Activated CD8-positive, alpha-beta T cell treated with anti-CD3 and anti-CD28 coated beads for 36 hours (primary cell): ENCODE data around the gene ARHGAP35. TPM values are rescaled to one million over a fixed set of nuclear protein-coding genes. Genes with fewer than 3 reads are reported as not detected.
A peak's percentile ranks its signal among the peaks of the same experiment; 100 is the strongest.

Experiments
- ATAC-seq: fragments of 200-7000 bp; cut with Tn5 transposase; one replicate; pipeline ENCODE4 v1.10.0; 2021; ENCODE audit warnings: mild to moderate bottlenecking, moderate library complexity
- CTCF ChIA-PET: fragments of 350-600 bp; sonication (Branson Sonifier 250); formaldehyde crosslinking; loops from one replicate; lab custom pipeline; 2021; ENCODE audit warnings: antibody characterized with exemption; lab: Charles Lee
- POLR2A ChIA-PET: fragments of 350-600 bp; sonication (Branson Sonifier 250); formaldehyde crosslinking; loops from one replicate; lab custom pipeline; 2021; ENCODE audit warnings: antibody characterized with exemption; lab: Charles Lee
- DNase-seq: peaks from one replicate; pipeline ENCODE4 v3.0.0-alpha.2; 2020
- H3K27ac Mint-ChIP-seq: one replicate; pipeline ENCODE4 v1.8.0; 2021; ENCODE audit warnings: mild to moderate bottlenecking, mixed read lengths
- H3K27me3 Mint-ChIP-seq: one replicate; pipeline ENCODE4 v1.8.0; 2021; ENCODE audit warnings: mixed read lengths
- H3K36me3 Mint-ChIP-seq: one replicate; pipeline ENCODE4 v1.8.0; 2021; ENCODE audit warnings: low read depth, mixed read lengths
- H3K4me1 Mint-ChIP-seq: one replicate; pipeline ENCODE4 v1.8.0; 2021; ENCODE audit warnings: low read depth, mixed read lengths
- H3K4me3 Mint-ChIP-seq: one replicate; pipeline ENCODE4 v1.8.0; 2021; ENCODE audit warnings: mild to moderate bottlenecking, moderate library complexity, mixed read lengths
- H3K9me3 Mint-ChIP-seq: one replicate; pipeline ENCODE4 v1.8.0; 2021; ENCODE audit warnings: mixed read lengths
- intact Hi-C: fragments of 100-400 bp; cut with micrococcal nuclease; formaldehyde crosslinking; loops from one replicate; pipeline ENCODE4 v1.10.0; 2022
- total RNA-seq, 2 experiments: library from RNA; stranded (reverse); gene quantifications; one replicate each; pipeline ENCODE4 v1.2.3, GENCODE V29; 2021
- TF ChIP-seq, protein P1 (sequence below): fragments of 200-600 bp; IDR thresholded peaks from one replicate; pipeline ENCODE4 v1.8.0; 2022; ENCODE audit warnings: antibody characterized with exemption, mild to moderate bottlenecking

Gene ARHGAP35
- total RNA-seq, 2 experiments from 2014 or later: 15.0 to 16.4 TPM

DNA sequence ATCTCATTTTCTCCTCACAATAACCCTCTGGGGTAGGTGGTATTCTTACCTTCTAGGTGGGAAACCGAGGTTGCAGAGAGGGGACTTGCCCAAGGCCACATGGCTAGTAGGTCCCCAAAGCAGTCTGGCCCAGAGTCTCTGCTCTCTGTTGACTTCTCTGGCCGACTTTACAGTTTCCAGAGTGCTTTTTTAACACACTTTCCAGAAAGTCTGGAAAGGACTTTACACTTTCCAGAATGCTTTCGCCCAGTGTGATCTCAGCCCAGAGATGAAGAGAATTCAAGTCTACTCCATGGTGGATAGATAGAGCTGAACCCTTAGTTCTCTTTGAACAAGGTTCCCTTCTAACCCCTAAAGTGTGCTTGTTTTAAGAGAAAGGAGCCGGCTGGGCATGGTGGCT is 12.2 kb downstream of the ARHGAP35 start:
- Mint-ChIP-seq H3K4me1 (peaks cover 10% of the 10 kb centered on the region), H3K4me3 (no peak overlapping the region), H3K36me3 (peaks cover 2% of the 10 kb centered on the region), H3K27me3 (no peaks in the 10 kb centered on the region), H3K9me3 (no peaks in the 10 kb centered on the region), H3K27ac (no peak overlapping the region)
- intact Hi-C loops: no loop called here
- DNase-seq (no peak), ATAC-seq (no peak)
- TF ChIP-seq, protein P1, sequence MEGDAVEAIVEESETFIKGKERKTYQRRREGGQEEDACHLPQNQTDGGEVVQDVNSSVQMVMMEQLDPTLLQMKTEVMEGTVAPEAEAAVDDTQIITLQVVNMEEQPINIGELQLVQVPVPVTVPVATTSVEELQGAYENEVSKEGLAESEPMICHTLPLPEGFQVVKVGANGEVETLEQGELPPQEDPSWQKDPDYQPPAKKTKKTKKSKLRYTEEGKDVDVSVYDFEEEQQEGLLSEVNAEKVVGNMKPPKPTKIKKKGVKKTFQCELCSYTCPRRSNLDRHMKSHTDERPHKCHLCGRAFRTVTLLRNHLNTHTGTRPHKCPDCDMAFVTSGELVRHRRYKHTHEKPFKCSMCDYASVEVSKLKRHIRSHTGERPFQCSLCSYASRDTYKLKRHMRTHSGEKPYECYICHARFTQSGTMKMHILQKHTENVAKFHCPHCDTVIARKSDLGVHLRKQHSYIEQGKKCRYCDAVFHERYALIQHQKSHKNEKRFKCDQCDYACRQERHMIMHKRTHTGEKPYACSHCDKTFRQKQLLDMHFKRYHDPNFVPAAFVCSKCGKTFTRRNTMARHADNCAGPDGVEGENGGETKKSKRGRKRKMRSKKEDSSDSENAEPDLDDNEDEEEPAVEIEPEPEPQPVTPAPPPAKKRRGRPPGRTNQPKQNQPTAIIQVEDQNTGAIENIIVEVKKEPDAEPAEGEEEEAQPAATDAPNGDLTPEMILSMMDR: no peak
- ChIA-PET CTCF (no interaction called here), POLR2A (no interaction called here)

DNA sequence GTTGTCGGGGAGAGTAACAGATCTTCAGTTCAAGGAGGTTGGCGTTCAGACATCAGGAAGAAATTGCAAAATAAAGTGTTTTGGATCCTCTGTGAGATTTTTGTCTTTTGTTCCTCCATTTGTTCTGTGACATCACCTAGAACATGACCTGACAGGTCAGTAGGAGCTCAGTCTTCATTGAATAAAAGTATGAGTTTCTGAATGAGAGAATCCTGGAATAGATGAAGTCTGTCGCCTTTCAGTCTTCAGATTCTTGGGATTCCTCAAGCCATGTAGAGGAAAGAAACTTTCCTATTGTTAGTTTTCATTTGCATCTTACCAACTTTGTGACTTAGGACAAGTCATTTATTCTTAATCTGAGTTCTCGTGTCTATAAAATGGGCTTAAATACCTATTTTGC is 14.4 kb downstream of the ARHGAP35 start:
- no peaks in the 10 kb centered on the region for H3K9me3 Mint-ChIP-seq
- H3K27me3 Mint-ChIP-seq: no peaks in the 10 kb centered on the region
- H3K4me1 Mint-ChIP-seq: peaks cover 12% of the 10 kb centered on the region
- ATAC-seq (no peak), DNase-seq (no peak)
- H3K4me3 Mint-ChIP-seq: no peak overlapping the region
- intact Hi-C loops: no loop called here
- TF ChIP-seq, protein P1: no peak
- ChIA-PET POLR2A (no interaction called here), CTCF (no interaction called here)
- peaks cover 2% of the 10 kb centered on the region for H3K36me3 Mint-ChIP-seq
- H3K27ac Mint-ChIP-seq: no peak overlapping the region

DNA sequence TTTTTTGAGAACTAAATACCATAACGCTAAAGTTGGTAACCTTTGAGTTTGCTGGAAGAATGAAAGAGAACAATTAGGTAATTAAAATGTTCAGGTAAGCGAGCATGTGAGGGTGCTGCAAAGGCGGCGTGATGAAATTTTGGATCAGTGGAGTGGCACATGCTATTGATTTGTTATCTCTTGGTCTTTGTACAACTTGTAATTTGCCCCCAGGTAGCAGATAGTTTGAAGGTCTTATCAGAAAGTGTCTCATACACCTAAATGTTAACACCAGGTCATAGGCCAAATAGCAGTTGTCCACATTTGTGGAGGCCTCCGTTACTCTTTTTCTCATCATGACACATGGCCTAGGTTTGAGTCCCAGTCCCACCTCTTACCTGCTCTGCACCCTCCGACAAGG is 14.9 kb downstream of the ARHGAP35 start:
- DNase-seq: no peak
- peaks cover 13% of the 10 kb centered on the region for H3K4me1 Mint-ChIP-seq
- H3K27ac Mint-ChIP-seq: no peak overlapping the region
- no peak for ATAC-seq
- H3K4me3 Mint-ChIP-seq: no peak overlapping the region
- ChIA-PET CTCF (no interaction called here), POLR2A (no interaction called here)
- no peaks in the 10 kb centered on the region for H3K9me3 Mint-ChIP-seq
- TF ChIP-seq, protein P1: no peak
- H3K36me3 Mint-ChIP-seq: peaks cover 2% of the 10 kb centered on the region
- H3K27me3 Mint-ChIP-seq: no peaks in the 10 kb centered on the region
- intact Hi-C loops: no loop called here

DNA sequence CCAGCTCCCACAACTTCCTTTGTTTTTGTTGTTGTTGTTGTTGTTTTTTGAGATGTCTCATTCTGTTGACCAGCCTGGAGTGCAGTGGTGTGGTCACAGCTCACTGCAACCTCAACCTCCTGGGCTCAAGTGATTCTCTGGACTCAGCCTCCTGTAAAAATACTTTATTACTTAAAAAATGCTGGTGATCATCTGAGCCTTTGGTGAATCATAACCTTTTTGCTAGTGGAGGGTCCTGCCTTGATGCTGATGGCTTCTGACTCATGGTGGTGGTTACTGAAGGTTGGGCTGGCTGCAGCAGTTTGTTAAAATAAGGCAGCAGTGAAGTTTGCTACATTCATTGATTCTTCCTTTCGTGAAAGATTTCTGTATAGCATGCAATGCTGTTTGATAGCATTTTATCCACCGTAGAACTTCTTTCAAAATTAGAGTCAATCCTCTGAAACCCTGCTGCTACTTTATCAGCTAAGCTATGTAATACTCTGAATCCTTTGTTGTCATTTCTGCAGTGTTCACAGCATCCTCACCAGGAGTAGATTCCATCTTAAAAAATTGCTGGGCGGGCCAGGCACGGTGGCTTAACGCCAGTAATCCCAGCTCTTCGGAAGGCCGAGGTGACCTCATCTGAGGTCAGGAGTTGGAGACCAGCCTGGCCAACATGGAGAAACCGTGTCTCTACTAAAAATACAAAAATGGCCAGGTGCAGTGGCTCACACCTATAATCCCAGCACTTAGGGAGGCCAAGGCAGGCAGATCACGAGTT is 18.0 kb downstream of the ARHGAP35 start:
- H3K36me3 Mint-ChIP-seq: peaks cover 2% of the 10 kb centered on the region
- H3K27ac Mint-ChIP-seq: no peak overlapping the region
- ChIA-PET POLR2A (interaction anchor here (0.6 to 2.0 kb wide), 2 partner anchors 13 to 143 kb away, joined by 3 to 5 read pairs; no protein-coding TSS in a partner anchor), CTCF (interaction anchor here (1.3 kb wide), 1 partner anchor 112 kb away, joined by 3 read pairs; no protein-coding TSS in a partner anchor)
- peaks cover 13% of the 10 kb centered on the region for H3K4me1 Mint-ChIP-seq
- TF ChIP-seq, protein P1: no peak
- H3K4me3 Mint-ChIP-seq: no peak overlapping the region
- H3K27me3 Mint-ChIP-seq: no peaks in the 10 kb centered on the region
- peak; percentile 28 for DNase-seq
- H3K9me3 Mint-ChIP-seq: no peaks in the 10 kb centered on the region
- ATAC-seq: peak; percentile 68
- intact Hi-C loops: no loop called here

DNA sequence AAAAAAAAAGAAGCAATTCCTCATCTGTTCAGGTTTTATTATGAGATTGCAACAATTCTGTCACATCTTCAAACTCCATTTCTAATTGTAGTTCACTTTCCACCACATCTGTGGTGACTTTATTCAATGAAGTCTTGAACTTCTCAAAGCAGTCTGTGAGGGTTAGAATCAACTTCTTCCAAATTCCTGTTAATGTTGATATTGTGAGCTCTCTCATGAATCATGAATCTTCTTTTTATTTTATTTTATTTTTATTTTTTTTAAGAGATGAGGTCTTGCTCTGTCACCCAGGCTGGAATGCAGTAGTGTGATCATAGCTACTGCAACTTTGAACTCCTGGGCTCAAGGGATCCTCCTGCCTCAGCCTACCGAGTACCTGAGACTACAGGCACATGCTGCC is 19.6 kb downstream of the ARHGAP35 start:
- H3K4me3 Mint-ChIP-seq: no peak overlapping the region
- H3K27me3 Mint-ChIP-seq: no peaks in the 10 kb centered on the region
- peaks cover 13% of the 10 kb centered on the region for H3K4me1 Mint-ChIP-seq
- DNase-seq (no peak), ATAC-seq (no peak)
- no peak overlapping the region for H3K27ac Mint-ChIP-seq
- POLR2A ChIA-PET: no interaction called here
- peaks cover 2% of the 10 kb centered on the region for H3K36me3 Mint-ChIP-seq
- intact Hi-C loops: no loop called here
- TF ChIP-seq, protein P1: no peak
- CTCF ChIA-PET: interaction anchor here (1.0 kb wide), 2 partner anchors 11 to 14 kb away, joined by 3 read pairs; no protein-coding TSS in a partner anchor
- no peaks in the 10 kb centered on the region for H3K9me3 Mint-ChIP-seq
